ENCODE results near the gene TMEM134.

The TMEM134 gene

GRCh38 chr11:67455054-67455453 lies 14.0 kb downstream of the TMEM134 start, which contains the start of gene CABP4:
Gene CABP4 (plus strand): TSS chr11:67455354. CDS start chr11:67455424, 70 bp downstream.
- DNase-seq = no peak

- DNase-seq = no peak
These were observed 15.0 kb downstream of the TMEM134 start for GRCh38 chr11:67453816-67454732.

DNA sequence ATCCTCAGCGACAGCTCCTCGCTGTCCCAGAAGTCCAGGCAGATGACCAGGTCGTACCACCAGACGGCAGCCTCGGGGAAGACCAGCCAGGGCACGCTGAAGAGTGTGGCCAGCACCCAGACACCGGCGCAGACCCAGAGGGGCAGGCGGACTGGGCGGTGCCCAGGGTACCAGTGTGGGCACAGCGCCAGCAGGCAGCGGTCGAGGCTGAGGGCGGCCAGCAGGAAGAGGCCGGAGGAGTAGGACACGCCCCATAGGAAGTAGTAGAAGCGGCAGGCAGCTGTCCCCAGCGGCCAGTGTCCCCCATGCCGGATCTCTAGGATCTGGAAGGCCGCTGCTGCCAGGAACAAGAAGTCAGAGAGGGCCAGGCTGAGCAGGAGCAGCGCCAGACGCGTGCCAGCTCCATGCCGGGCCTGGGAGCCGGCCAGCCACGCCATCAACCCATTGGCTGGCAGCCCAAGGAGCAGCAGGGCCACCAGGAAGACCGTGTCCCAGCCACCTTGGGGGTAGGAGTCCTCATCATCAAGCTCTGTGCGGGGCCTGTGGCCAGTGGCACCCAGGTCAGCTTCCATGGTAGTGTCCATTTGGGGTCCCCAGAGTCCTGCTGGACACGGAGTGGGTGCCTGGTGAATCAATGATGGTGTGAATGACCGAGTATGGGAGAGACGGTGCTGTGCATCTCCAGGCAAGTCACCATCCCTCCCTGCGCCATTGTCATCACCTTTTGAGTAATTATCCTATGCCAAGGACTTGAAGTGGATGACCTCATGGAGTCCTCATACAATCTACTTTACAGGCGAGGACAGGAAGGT lies 16.7 kb downstream of the TMEM134 start, which contains the start of gene GPR152:
GPR152 (minus strand) TSS at position 589 of the 812 bp plus-strand sequence; CDS start at position 584, 5 bp downstream.
- no peak for DNase-seq

DNA sequence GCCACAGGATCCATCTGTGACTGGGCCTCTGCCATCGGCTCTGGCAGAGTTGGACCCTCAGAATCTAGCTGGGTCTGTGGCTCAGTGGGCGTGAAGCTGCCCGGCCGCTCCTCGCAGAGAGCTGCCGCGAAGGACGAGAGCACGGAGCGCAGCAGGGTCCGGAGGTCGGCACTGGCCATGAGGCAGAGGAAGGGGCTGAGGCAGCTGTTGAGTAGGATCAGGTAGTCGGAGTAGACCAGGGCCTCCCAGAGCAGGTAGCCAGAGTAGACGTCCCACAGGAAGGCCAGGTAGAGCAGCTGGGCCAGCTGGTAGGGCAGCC lies 17.4 kb downstream of the TMEM134 start:
- DNase-seq = no peak

GRCh38 chr11:67450796-67451657 lies 18.0 kb downstream of the TMEM134 start:
- DNase-seq = no peak

- DNase-seq = no peak
These were observed 19.8 kb downstream of the TMEM134 start for GRCh38 chr11:67449116-67449844.

DNA sequence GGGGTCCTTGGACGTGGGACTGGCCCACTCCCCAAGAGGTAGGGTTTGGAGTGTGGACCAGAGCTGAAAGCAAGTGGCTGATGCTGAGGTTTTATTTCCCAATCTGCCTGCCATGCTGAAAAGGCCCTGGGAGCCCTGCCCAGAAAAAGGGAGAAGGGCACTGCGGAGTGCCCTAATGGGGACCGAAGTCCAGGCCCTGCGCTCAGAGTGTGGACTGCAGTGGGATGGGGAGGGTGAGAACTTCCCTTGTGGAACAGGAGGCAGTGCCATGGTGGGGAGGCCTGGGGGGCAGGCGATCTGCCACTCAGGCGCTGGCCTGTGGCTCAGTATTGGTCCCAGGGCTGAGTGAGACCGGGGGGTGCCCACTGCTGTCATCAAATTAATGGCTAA lies 20.8 kb downstream of the TMEM134 start:
- no peak for DNase-seq

GRCh38 chr11:67445515-67445914 lies 23.5 kb downstream of the TMEM134 start:
- no peak for DNase-seq

- no peak for DNase-seq
These were observed 26.3 kb downstream of the TMEM134 start for GRCh38 chr11:67442504-67443404.

DNA sequence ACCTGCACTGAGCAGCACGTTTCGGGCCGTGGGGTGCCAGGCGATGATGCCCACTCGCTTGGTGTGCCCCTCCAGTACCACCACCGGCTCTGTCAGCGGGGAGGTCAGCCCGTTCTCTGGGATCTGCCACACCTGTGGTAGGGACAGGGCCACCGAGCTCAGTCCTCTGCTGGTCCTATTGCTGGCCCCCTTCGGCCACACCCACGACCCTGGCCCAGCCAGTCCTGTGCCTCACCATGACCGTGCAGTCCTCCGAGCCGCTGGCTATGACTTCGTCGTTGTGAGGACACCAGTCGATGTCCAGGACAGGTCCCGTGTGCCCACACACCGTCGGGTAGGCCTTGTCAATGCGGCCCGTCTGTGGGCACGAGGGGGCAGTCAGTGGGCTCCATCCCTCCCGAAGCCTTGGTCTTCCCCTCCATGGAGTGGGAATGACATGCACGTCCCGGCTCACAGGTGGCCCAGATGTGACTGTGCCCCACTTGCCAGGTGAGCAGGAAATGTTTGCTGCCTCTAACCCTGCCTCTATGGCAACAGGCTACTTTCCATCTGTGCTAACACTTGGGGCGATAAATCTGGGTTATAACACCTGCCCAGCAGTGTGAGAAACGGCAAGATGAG lies 27.2 kb downstream of the TMEM134 start:
- no peak for DNase-seq

DNA sequence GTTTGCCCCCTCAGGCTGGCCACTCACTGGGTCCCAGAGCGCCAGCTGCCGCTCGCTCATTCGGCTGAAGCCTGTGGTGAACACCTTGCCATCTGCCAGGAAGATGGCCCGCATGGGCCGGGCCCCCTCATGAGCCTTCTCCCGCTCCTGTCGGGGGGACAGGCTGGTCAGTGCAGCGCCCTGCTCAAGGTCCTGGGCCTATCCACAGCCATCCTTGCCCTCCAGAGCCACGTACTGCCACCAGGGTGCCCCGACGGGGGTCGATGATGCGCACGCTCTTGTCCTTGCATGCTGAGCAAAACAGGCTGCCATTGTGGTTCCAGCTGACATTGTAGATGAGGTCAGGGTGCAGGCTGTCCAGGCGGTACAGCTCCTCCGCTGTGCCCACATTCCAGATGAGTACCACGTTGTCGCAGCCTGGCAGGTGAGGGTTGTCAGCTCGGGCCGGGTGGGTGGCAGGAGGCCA lies 27.9 kb downstream of the TMEM134 start:
- DNase-seq = no peak

- DNase-seq = peak; percentile 13
These were observed 28.6 kb downstream of the TMEM134 start for GRCh38 chr11:67440229-67441097.

- peak; percentile 58 for DNase-seq
These were observed 29.5 kb downstream of the TMEM134 start for GRCh38 chr11:67439321-67440228.

- DNase-seq = no peak
These were observed 30.7 kb downstream of the TMEM134 start for GRCh38 chr11:67438158-67438902.

DNA sequence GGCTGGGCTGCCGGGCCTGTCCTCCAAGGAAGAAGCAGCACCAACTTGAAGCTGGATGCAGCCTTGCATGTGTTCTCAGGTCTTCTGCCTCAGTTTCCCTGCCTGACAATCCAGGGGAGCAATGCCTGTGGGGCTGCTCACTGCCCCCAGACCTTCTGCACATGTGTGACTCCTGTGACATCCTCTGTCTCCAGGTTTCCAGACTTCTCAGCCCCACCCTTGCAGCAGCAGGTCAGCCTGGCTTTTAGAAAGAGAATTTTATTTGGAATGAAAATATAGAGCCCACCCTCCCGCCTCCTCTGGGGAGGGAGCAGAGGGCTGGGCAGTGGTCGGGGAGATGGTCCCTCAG lies 31.3 kb downstream of the TMEM134 start:
- no peak for DNase-seq

DNA sequence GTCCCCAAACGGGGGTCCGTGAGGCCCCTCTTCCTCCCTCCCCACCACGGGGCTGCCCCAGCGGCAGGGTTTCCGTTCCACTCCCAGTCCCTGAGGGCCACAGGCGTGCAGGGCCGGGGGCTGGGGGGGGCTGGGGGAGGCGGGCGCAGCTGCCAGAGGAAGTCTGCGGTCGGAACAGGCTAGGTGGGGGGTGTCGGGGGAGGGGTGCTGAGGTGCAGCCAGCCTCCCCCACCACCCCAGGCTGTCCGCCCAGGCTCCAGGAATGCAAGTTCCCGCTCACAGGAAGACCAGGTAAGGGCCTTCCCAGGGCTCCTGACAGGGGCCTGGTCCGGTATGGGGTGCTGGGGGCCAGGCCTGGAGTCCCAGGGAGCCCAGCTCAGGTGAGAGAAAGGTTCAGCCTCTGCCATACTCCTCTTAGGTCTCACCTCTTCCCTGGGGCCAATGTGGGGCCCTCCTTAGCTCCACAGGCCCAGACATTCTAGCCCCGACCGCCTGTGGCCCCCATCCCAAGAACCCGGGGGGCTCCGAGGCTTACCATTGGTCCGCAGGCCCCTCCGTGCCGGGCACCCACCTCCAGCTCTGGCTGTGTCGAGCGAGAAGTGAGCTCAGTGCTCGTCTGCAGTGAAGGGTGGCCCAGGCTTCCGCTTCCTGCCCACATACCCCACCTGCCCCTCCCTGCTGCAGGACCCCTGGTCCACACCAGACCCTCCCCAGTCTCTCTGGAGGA lies 31.8 kb downstream of the TMEM134 start, which contains the start of gene PTPRCAP:
PTPRCAP (minus strand) TSS at position 601 of the 727 bp plus-strand sequence; CDS start at position 538, 63 bp downstream.
- DNase-seq = peak; percentile 56

Data from GF-D8 (cell line).